WERI-Rb-1 (cell line): ENCODE measurements around the gene MLH3.

Experiments used
- DNase-seq: peaks from one replicate; pipeline ENCODE4 v3.0.0-alpha.2; 2020
- H3K27ac ChIP-seq: fragments of 250-450 bp; sonication (Bioruptor Pico); 2 replicates; pipeline ENCODE4 v1.5.1; 2020; ENCODE audit warnings: mild to moderate bottlenecking, moderate library complexity
- H3K27me3 ChIP-seq: fragments of 250-450 bp; sonication (Bioruptor Pico); 2 replicates; pipeline ENCODE4 v1.5.1; 2021; ENCODE audit warnings: mild to moderate bottlenecking, low read depth, moderate library complexity; ENCODE audit not compliant: insufficient read depth, severe bottlenecking
- H3K36me3 ChIP-seq: fragments of 250-450 bp; sonication (Bioruptor Pico); 2 replicates; pipeline ENCODE4 v1.5.1; 2020; ENCODE audit warnings: mild to moderate bottlenecking, moderate library complexity
- H3K4me3 ChIP-seq: 2 replicates; pipeline ENCODE4 v1.5.1; 2011; ENCODE audit warnings: low read depth, mild to moderate bottlenecking, control low read depth, low read length
- H3K9me3 ChIP-seq: fragments of 250-450 bp; sonication (Bioruptor Pico); 2 replicates; pipeline ENCODE4 v1.5.1; 2021; ENCODE audit warnings: mild to moderate bottlenecking, moderate library complexity; ENCODE audit not compliant: severe bottlenecking
- CTCF ChIP-seq: IDR thresholded peaks from 2 replicates; pipeline ENCODE4 v1.5.1; 2011; ENCODE audit warnings: low read depth, mild to moderate bottlenecking, control low read depth, inconsistent platforms, low read length

MLH3 gene

DNA sequence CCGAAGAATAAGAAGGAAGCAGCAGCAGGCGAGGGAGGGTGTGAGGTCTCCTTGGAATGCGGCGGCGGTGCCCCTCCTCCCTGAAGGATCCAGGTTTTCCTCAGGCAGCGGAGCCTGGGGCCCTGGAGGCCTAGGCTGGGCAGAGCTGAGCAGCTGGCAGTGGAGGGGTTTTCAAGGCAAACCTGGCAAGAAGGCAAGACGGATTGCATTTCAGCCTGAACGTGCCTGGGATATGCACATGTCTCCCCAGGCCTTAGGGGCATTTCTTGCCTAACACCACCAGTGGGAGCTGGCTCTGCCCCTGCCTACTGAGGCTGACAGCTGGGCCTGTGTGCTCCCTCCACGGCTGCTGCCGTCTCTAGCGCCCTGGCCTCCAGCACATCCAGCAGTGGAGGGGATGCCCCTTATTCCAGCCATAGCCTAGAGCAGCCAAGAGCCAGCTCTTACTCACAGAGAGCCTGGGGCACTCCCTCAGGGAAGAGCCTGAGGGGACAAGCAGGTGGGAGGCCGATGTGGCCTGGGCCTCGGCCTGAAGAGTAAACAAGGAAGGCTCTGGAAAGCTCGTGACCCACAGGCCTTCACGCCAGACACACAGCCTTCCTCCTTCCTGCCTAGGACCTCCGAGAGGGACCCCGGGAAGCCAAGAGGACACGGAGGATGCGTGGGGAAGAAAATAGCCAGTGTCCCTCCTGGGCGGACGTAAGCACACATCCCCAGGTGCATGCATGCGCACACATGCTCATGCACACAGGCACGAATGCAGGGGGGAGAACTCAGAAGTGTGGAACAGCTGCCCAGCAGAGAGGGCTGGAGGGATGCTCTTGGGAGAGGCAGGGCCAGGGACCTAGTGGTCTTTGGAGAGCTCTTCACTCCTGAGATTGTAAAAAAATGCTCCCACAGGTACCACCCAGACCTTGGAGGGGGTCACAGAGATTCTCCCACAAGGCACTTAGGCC lies 71.5 kb downstream of the MLH3 start:
- no peak overlapping the region for H3K4me3 ChIP-seq
- peak; percentile 57 for TF ChIP-seq CTCF
- DNase-seq = peak; percentile 67

GRCh38 chr14:74979029-74979428 lies 72.2 kb downstream of the MLH3 start:
- Histone ChIP-seq H3K4me3 (no peak overlapping the region), H3K27me3 (no peaks in the 10 kb centered on the region), H3K36me3 (no peaks in the 10 kb centered on the region), H3K27ac (peak overlapping the region; percentile 84), H3K9me3 (no peaks in the 10 kb centered on the region)
- no peak for DNase-seq
- TF ChIP-seq CTCF = no peak

More for the DNA sequence above, 71.5 kb downstream of the MLH3 start:
- Histone ChIP-seq H3K27me3 (no peaks in the 10 kb centered on the region), H3K36me3 (no peaks in the 10 kb centered on the region), H3K27ac (peak overlapping the region; percentile 84), H3K9me3 (no peaks in the 10 kb centered on the region)

GRCh38 chr14:74978416-74978947 lies 72.8 kb downstream of the MLH3 start:
- Histone ChIP-seq H3K4me3 (no peak overlapping the region), H3K27ac (no peak overlapping the region), H3K9me3 (no peaks in the 10 kb centered on the region), H3K27me3 (no peaks in the 10 kb centered on the region), H3K36me3 (no peaks in the 10 kb centered on the region)
- DNase-seq = no peak
- no peak for TF ChIP-seq CTCF

DNA sequence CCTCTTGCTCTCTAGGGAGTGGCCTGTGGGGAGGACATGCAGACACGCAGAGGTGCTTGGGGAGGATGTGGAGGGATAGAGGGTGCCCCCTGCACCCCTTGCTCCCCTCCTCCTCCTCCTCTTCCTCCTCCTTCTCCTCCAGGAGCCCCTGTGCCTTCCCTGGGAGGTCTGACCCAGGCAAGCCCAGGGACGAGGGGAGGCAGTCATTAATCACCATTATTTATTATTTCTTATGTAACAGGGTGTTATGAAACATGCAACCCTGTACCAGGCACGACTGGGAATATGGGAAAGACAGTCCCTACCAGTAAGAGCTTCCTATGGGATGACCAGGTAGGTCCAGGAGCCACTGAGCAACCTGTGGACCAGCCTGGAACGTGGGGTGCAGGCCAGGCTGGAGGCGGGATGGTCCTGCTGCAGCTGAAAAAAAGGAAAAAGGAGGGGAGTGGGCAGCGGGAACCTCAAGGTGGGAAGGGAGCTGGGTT lies 73.3 kb downstream of the MLH3 start:
- no peak overlapping the region for H3K27ac ChIP-seq
- no peak for DNase-seq
- no peaks in the 10 kb centered on the region for H3K36me3 ChIP-seq
- H3K9me3 ChIP-seq = no peaks in the 10 kb centered on the region
- no peak overlapping the region for H3K4me3 ChIP-seq
- TF ChIP-seq CTCF = no peak
- no peaks in the 10 kb centered on the region for H3K27me3 ChIP-seq

DNA sequence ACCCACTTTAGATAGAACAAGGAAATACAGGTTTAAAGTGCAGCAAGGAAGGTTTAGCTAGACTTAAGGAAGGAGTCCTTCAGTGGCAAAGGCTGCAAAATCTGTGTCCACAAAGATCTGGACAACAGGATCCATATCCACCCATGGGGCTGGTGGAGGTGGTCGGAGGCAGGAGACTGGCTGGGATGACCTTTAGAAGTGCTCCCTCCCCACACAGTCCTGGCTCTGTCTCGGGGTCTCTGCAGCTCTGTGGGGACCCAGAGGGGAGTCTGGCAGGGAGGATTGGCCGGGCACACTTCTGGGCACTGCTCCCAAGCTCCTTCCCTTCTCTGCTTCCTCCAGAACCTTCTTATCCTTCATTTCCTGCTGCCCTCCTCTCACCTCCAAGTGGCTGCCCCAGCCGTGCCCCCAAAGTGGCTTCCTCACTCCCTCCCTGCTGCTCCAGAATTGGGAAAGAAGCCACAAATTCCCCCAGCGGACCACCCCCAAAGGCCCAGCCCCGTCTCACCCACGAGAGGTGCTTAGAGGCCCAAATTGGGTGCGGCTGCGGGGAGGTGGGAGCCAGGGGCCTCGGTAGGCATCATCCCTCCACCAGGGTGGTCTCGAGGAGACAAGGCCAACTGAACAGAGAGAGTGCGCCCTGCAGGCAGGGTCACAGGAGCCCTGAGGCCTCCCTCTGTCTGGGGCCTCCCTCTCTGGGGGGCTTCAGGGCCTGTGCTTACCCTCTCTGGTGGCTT lies 73.9 kb downstream of the MLH3 start:
- no peak overlapping the region for H3K27ac ChIP-seq
- no peak overlapping the region for H3K4me3 ChIP-seq
- DNase-seq = no peak
- H3K9me3 ChIP-seq = no peaks in the 10 kb centered on the region
- no peak for TF ChIP-seq CTCF
- H3K36me3 ChIP-seq = no peaks in the 10 kb centered on the region
- no peaks in the 10 kb centered on the region for H3K27me3 ChIP-seq
